NCI-H1048 (cell line): Measurements from ENCODE around the gene PUDP.

Experiments used
- DNase-seq: peaks from one replicate; lab custom pipeline; 2025; lab: John Stamatoyannopoulos, UW

Gene PUDP

DNA sequence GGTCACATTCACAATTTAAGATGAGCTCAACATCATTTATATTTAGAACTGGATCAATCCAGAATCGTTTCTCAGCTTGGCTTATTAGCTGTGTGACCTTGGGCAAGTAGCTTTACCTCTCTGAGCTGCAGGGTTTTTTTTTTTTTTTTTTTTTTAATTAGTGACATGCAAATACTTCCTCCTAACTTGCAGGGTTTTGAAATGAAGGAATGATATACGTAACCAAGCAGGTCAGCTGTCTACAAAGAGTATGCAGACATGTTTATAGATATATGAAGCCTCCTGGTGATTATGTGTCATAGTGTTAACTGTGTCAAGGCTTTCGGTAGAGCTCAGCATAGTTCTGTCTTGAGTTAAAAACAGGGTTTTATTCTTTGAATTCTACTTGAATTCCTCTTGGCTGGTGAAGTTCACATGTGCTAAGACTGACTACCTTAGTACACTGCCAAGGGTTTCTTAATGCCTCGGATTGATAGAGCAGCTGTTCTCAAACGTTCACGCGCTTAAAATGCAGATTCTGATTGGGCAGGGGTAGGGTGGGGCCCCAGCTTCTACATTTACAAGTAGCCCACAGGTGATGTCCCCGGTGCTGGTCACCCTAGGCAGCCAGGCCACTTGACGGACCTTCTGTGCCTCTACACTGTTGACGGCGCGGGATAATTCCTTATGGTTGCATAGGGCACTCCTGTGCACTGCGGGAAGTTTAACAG, 1.1 kb downstream of the PUDP start:
- DNase-seq, result no peak

DNA sequence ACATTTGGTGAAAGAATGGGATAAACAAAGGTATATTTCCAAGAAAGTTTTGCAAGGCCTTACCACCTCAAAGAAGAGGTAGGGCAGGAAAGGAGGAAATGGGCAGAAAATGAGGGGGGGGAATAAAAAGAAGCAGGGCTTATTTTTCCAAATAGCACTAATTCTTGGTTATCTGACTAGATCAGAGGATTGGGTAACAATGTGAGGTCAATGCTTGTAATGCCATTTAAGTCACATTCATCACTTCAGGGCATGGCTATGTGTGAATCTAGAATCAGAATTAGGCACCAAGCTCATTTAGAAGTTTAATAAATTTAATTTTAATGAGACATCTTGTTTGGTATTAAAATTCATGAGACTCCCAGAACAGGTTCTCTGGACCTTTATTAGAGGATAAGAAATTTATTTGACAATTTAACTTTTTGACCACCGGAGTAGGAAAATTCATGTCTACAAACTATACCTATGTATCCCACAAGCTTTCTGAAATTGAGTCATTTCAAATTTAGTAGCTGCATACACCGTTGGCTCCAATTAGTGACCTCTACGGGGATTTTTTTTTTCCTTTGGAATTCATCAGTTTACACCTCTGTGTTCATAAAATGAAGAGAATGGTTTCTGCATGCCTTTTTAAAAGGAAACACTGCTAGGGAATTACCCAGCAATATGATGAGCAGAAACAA, 1.8 kb downstream of the PUDP start:
- no peak for DNase-seq

DNA sequence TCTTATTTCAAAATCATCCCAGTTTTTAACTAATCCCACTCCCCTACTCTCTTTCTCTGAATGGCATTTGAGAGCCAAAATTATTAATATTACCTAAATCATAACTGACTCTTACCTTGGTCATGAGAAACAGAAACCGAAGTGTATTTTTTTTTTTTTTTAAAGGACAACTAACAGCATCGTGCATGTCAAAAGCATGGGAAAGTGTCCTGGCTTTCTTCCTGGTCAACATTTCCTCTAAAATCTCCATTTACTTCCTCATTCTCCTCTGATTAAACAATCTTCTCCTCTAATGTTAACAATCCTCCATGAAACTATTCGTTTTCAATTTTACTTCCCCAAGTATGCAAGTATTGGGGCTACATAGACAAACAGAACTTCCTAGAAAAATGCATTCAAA, 2.5 kb downstream of the PUDP start:
- DNase-seq, result no peak

DNA sequence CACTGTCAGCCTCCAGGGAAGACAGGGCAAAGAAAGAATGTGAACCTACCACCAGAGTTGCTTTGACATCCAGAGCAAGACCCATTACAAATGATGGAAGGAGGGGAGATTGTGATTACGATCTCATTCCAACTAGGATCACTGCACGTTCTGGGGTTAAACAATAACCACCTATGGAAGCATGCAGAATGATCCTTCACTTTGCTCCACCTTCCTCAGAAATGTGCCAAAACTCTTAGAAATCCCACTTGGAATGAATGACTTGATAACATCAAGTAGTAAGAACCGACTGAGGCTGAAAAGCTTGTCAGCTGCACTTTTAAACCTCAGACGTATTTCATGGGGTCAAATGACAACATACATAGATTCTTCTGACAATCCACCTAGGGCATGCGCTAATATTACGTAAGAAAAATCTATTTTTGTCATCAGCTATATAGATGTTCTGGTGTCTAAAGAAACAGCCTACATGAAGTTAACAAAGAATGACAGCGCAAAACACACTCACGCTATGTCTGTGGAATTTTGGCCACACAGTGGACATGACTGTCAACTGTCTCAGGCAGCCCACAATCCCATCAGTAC, 3.9 kb downstream of the PUDP start:
- DNase-seq, result no peak

DNA sequence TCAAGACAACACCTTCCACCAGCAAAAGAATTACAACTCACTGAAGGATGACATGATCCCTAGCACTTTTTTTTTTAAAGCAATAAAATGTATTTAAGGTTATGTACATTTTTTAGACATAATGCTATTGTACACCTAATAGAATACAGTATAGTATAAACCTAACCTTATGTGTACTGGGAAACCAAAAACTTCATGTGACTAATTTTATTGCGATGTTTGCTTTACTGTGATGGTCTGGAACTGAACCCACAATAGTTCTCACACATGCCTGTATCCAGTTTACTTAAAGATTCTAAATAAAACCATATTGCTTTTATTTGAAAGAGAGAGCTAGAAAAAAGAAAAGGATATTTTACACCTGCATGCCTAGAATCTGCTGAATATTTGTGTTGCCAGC, 4.9 kb downstream of the PUDP start:
- no peak for DNase-seq

DNA sequence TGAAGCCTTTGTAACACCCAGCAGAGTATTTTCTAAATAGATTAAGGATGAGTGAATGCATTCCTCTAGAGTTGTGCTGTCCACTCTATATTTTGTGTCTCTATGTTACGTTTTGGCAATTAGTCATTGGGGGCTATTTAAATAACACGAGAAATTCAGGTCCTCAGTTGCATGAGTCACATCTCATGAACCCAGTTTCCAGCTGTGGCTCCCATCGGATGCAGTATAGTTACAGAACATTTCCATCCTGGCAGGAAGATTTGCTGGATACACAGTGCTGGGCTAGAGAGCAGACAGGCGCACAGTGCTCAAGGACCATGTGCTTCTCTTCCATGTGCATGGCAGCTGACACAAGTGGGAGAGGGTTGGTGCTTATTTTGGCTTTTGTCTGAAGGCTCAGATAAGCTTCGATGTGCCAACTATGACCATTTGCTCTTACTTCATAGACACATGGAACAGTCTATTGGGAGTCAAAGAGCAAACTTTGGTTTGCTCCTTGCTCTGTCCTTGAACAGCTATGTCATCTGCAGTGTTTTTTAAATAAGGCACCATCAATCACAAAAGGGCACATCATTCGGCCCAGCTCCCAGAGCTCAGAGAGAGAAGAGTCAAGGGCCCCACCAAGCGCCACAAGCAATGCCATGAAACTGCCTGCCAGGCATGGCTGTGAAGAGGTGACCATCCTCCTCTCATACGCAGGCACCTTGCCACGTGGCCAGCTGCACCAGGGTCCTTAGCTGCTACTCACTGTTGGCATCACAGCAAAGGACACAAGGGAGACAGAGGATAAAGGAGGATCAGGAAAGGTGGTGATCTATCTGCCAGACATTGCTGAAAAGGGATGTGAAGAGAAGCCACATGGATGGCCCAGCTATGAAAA, 8.5 kb downstream of the PUDP start:
- DNase-seq, result no peak

DNA sequence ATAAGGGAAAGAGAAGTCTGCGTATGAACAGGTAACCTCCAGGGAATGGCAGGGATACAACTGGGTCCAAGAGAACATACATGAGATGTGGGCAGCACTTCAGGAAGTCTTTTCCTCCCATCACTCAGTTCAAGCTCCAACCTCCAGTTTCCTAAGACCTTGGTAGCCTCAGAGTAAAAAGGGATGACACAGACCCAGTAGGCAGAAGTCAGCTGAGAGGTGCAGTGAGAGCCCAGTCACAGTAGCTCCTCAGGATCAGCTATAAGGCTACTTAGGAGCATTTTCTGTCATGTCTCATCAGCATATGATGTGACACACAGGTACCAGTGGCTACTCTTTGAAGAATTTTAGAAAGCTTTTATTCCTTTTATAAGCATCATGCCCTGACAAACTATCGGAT, 13.0 kb downstream of the PUDP start:
- no peak for DNase-seq

DNA sequence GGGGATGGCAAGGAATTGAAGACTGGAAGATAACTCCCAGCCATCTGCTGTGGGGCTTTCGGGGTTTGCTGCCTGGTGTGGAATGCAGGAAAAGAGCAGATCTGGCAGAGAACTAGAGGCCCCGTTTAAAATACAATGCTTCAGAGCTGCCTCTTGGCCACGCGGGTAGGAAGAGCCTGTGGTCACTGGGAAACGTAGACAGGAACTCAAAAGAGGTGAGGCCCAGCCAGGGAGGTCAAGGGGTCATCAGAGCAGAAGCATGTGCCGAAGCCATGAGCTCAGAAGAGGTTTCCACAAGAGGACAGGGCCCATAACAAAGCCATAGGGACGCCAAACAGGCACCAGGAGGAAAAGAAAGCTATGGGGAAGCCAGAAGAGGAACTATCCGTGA, 14.9 kb downstream of the PUDP start:
- DNase-seq, result no peak

DNA sequence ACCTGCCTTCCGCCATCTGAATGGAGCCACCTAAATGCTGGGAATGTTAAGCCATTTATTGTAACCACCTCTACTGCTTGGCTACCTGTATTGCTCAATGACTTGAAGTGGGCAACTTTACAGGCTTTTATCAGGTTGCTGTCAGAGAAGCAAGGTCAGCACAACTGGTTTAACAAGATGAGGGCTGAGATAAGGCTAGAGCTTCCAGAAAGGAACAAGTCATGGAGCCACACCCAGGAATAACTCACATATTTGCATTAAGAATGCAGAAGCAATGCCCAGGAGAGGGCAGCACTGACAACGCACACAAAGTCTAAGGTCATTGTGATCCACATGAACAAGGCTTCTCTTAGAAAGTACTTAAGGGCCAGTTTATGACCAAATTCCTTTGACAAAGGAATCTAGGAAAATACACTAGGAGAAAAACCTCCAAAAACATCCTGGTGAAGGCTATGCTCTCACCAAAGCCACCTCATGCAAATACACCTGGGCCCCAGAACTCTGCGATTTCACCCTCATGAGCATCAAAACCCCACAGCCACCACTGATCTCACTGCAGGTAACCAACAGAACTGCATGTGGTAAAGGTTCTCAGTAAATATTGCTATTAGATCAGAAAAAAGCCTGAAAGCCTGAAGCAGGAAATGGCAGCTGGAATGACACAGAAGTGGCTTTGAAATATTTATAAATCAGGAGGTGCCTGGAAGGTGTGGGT, 15.5 kb downstream of the PUDP start:
- DNase-seq, result peak; percentile 78

DNA sequence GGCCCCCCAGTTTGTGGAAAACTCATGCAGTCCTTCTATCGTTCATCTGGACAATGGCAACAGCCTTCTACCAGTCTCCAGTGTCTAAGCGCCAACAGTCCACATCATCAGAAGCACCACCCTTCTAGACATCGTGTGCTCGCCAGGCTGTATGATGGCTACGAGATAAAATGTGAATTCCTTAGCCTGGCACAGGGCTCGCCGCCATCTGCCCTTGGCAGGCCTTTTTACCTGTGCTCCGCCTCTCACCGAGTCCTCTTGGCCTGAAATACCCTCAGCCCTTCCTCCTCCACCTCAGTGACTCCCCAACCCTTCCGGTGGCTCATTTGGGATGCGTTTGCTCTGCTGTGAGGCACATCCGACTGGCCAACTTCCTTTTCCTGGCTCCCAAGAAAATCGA, 16.3 kb downstream of the PUDP start:
- DNase-seq, result no peak

DNA sequence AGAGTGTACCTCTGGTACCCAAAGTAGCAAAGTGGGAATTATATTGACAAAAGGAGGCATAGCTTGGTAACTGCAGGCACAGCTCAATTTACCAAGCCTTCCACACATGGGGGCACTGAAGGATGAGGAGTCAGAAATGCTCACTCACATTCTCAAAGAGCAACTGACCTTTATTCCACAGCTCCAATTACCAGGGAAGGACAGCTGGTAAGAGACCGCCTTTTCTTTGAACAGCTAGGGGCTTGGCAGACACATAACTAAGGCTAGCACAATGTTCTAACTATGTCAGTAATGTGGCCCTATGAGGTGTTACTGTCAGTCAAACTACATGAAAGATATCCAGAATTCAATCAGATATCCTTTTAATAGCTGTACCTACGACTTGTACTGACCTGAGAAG, 20.9 kb downstream of the PUDP start:
- no peak for DNase-seq

DNA sequence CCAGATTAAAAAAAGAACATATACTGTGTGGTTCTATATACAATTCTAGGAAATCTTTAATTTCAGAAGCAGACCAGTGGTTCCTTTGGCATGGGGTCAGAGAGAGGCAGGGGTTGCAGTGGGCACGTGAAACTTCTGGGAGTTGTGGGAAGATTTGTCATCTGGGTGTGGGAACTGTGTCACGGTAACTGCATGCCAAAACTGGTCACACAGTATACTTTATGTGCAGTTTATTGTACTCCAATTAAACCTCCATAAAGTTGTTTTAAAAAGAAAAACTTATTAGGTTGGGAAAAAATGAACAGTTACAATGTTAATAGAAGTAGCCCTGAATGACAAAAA, 27.1 kb downstream of the PUDP start:
- no peak for DNase-seq

DNA sequence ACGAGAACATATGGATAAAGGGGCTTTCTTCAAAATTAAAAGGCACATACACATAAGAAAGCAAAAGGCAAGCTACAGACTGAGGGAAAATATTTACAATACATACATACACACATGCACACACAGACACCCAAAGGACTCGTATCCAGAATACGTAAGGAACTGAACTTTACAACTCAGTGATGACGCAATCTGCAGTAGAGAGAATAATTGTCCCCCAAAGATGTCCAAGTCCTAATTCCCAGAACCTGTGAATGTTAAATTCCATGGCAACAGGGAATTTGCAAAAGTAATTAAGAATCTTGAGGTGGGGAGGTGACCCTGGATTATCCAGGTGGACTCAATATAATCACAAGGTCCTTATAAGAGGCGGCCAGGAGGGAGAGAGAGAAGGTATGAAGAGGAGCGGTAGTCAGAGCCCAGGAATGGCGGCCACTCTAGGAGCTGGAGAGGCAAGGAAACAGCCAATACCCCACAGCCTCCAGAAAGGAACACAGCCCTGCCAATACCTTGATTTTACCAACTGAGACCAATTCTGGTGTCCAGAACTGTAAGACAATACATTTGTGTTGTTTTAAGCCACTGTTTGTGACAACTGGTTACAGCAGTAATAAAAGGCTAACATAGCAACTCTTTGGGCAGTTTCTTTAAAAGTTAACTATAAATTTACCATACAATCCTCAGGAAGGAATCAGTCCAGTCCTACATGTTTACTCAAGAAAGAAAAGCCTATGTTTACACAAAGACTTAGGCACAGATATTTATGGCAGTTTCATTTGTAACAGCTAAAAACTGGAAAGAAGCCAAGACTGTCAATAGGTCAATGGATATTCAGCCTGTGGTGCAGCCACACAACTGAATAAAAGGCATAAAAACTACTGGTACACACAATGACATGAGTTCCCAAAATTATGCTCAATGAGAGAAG, 27.7 kb downstream of the PUDP start:
- DNase-seq, result no peak

DNA sequence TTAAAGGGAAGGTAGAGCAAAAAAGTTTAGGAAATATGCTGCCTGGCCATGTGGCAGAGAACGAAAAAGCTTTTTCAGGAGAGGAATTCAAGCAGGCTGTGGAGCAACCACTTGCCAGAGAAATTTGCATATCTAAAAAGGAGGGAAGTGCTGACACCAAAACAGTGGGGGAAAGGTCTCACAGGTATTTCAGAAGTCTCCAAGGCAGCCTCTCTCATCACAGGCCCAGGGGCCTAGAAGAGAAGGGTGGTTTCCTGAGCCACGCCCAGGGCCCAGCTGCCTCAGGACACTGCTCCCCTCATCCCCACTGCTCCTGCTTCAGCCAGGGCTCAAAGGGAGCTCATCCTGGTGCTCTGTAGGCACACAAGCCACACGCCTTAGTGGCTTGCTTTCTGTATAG, 30.4 kb downstream of the PUDP start:
- DNase-seq, result no peak

DNA sequence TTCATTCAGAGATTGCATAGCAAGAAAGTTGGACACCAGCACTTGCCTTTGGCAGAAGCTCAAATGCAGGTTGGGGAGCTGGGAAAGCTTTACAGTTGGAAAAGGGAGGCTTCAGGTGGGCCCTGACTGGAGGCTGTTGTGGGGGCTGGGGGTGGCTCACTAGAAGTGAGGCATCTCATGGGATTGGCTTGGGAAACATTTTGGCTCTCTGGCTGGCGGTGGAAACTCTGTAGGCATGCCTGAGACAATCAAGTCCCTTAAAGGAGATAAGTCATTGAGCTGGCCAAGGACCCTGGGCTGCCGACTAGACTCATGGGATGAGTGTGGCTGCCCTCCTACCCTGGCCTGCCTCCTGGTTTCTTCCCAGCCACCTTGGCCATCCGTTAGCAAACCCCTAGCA, 31.9 kb downstream of the PUDP start:
- DNase-seq, result no peak

DNA sequence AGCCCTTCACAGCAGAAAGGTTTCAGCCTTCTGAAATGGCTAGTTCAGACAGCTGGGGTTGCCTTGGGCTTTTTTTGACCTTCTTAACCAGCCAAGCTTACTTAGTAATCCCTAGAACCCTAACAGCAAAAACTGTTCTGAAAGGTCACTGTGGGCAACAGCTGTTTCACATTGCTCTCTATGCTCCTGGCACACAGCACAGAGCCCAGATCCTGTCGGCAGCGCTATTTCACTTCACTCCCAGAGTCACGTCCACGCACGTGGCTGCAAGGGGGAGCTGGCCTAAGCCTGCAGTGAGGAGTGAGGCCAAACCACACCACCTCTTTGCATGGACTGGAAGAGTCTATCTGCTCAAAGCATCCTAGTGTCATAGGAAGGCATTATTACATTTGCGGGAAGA, 32.4 kb downstream of the PUDP start:
- no peak for DNase-seq

DNA sequence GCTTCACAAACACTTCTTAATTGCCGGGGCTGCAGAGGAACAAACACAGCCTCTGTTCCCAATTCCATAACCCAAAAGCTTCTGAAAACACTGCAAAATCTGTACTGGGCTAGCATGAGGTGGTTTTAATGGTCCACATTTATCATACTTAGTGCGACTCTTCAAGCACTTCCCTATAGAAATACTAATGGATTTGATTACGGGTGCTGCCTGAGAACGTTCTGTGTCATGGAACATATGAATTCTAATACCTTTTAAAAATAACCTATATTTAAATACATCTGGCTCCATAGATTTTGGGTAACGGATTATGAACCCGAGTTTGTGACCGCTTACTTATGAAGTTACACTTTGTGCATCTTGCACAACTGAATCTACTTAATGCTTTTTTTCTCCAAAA, 35.9 kb downstream of the PUDP start:
- no peak for DNase-seq

DNA sequence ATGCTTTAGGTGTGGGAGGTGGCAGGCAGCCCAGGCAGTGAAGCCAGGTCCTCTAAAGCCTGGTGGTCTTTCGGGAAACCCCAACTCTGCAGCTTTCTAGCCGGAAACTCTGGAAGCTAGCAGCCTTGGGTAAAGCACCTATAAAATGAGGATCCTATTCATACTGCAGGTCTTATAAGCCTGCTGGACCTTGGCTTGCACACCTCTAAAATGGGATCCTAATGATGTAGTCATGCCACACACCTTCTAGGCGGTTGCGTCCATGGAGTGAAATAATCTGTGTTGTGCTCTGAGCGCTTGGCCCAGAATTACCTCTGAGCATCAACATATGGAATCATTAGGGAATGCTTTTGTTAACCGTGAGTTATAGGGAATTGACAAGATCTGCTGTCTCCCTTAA, 36.4 kb downstream of the PUDP start:
- DNase-seq, result no peak

DNA sequence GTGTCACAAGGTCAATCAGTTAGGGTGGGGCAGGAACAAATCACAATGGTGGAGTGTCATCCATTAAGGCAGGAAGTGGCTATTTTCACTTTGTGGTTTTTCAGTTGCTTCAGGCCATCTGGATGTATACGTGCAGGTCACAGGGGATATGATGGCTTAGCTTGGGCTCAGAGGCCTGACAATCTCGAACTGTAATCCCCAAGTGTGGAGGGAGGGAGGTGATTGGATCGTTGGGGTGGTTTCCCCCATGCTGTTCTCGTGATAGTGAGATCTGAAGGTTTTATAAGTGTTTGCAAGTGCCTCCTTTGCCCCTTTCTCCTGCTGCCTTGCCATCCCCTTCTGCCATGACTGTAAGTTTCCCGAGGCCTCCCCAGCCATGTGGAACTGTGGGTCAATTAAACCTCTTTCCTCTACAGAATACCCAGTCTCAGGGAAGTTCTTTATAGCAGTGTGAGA, 37.1 kb downstream of the PUDP start:
- no peak for DNase-seq

DNA sequence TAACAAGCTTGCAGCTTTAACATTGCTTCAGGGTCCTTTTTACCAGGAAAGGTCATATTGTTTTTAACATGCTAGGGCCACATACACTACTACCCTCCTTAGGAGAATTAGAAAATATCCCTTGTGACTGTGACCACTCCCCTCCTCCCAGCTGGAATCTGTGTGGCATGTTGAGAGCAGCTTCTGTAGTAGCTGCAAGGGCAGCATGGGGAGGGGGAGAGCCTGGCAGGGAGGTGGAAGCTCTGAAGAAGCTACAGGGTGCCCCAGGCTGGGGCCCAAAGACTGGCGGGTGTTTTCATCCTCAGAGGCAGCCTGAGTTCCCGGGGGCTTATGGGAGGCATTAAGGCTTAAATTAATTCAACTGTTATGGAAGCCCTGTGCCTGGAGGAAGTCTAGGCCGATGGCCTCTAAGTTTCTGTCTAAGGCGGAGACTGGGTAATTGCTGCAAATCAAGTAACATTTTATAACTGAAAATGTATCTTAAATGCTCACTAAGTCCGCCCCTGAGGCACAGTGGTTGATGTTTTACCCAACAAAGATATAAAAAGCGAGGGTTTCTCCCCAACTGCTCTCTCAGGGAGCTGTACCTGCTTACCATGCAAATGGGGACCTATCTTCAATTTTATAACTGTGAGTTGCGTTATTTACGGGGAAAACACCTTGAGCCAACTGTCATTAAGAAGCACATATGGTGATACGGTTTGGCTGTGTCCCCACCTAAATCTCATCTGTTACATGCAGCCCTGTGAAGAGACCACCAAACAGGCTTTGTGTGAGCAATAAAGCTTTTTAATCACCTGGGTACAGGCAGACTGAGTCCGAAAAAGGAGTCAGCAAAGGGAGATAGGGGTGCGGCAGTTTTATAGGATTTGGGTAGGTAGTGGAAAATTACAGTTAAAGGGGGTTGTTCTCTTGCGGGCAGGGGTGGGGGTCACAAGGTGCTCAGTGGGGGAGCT, 37.8 kb downstream of the PUDP start:
- DNase-seq, result no peak
